GM12878 (cell line): Measurements from ENCODE around the gene GPC6. TPM values are rescaled to one million over a fixed set of nuclear protein-coding genes. Genes with fewer than 3 reads are reported as not detected.

Experiments used
- ATAC-seq: fragments of 200-7000 bp; cut with Tn5 transposase; 3 replicates; pipeline ENCODE4 v1.9.1; 2020; ENCODE audit warnings: mild to moderate bottlenecking, moderate library complexity
- BruUV-seq: library from RNA; stranded (reverse); fragments of 400-500 nt; replicated peaks from 2 replicates; lab custom pipeline; 2021; lab: Mats Ljungman, UMichigan
- CTCF ChIA-PET: fragments of 300-600 bp; sonication (Branson Sonifier 250); formaldehyde crosslinking; extraction: SDS; loops from one replicate; lab custom pipeline; 2021; ENCODE audit warnings: inconsistent platforms; lab: Yijun Ruan, JAX
- POLR2A ChIA-PET: fragments of 350-600 bp; formaldehyde crosslinking; extraction: SDS; loops from one replicate; lab custom pipeline; 2021; ENCODE audit warnings: inconsistent platforms; lab: Charles Lee
- RAD21 ChIA-PET: fragments of 300-600 bp; sonication (Branson Sonifier 250); formaldehyde crosslinking; loops from one replicate; lab custom pipeline; 2023; ENCODE audit warnings: antibody characterized with exemption; ENCODE audit not compliant: unreplicated experiment; lab: Charles Lee
- SMC1A ChIA-PET: fragments of 300-600 bp; sonication (Branson Sonifier 250); formaldehyde crosslinking; loops from one replicate; lab custom pipeline; 2023; ENCODE audit not compliant: unreplicated experiment, uncharacterized antibody; lab: Charles Lee
- DNase-seq: peaks from one replicate; pipeline ENCODE4 v3.0.0-alpha.2; 2011; ENCODE audit warnings: low read depth, low spot score
- FAIRE-seq: peaks from 3 replicates; lab custom pipeline; 2011; peaks lifted over from hg19 to GRCh38; lab: Jason Lieb, UNC
- H2AFZ ChIP-seq: 2 replicates; pipeline ENCODE4 v1.6.0; 2011; ENCODE audit warnings: low read depth, low read length, control low read depth; ENCODE audit not compliant: control insufficient read depth
- H3K27ac ChIP-seq: 2 replicates; pipeline ENCODE4 v1.5.1; 2011; ENCODE audit warnings: control low read depth; ENCODE audit not compliant: control insufficient read depth, insufficient read depth
- H3K27me3 ChIP-seq, 2 experiments: replicated peaks in 1 of 2; 2 replicates each; pipeline versions ENCODE4 v1.6.0 to v1.6.1; 2011; ENCODE audit warnings: low read length in 1 of 2; ENCODE audit not compliant: control insufficient read depth in 2 of 2, insufficient read depth in 2 of 2
- H3K36me3 ChIP-seq, 2 experiments: 2 replicates each; pipeline ENCODE4 v1.5.1; 2011; ENCODE audit warnings: low read length in 1 of 2; ENCODE audit not compliant: control insufficient read depth in 2 of 2, insufficient read depth in 2 of 2
- H3K4me1 ChIP-seq: 2 replicates; pipeline ENCODE4 v1.6.1; 2011; ENCODE audit warnings: mild to moderate bottlenecking, low read length, moderate library complexity, mixed read lengths; ENCODE audit not compliant: control insufficient read depth, insufficient read depth
- H3K4me2 ChIP-seq: 2 replicates; pipeline ENCODE4 v1.6.0; 2011; ENCODE audit warnings: control low read depth; ENCODE audit not compliant: control insufficient read depth, insufficient read depth
- H3K4me3 ChIP-seq: fragments of 200-600 bp; sonication (generic); 2 replicates; pipeline ENCODE4 v1.5.1; 2016
- H3K79me2 ChIP-seq: 2 replicates; pipeline ENCODE4 v1.6.0; 2011; ENCODE audit warnings: low read length; ENCODE audit not compliant: control insufficient read depth, insufficient read depth
- H3K9ac ChIP-seq: 2 replicates; pipeline ENCODE4 v1.8.0; 2011; ENCODE audit warnings: low read length, control low read depth, mixed read lengths; ENCODE audit not compliant: control insufficient read depth, insufficient read depth
- H3K9me3 ChIP-seq: replicated peaks from 3 replicates; pipeline ENCODE4 v1.5.1; 2011; ENCODE audit warnings: mild to moderate bottlenecking, low read length; ENCODE audit not compliant: control insufficient read depth, insufficient read depth
- H4K20me1 ChIP-seq: 2 replicates; pipeline ENCODE4 v1.6.0; 2011; ENCODE audit not compliant: control insufficient read depth, insufficient read depth
- BHLHE40 ChIP-seq, 2 experiments: fragments of 450-650 bp in 1 of 2; IDR thresholded peaks; 2 replicates each; pipeline ENCODE4 v1.6.1; 2011 to 2017; ENCODE audit warnings: low read depth in 2 of 2, borderline replicate concordance in 1 of 2, improper control_type of control experiment in 1 of 2, low read length in 1 of 2, mild to moderate bottlenecking in 1 of 2
- GATAD2B ChIP-seq: fragments of 450-650 bp; conservative IDR thresholded peaks from 2 replicates; pipeline ENCODE4 v1.6.1; 2017; ENCODE audit warnings: low read depth, mild to moderate bottlenecking, moderate library complexity
- NBN ChIP-seq: fragments of 450-650 bp; IDR thresholded peaks from 2 replicates; pipeline ENCODE4 v1.6.1; 2016
- RELA ChIP-seq: fragments of 450-650 bp; IDR thresholded peaks from 2 replicates; pipeline ENCODE4 v1.8.0; 2014; ENCODE audit warnings: borderline replicate concordance; ENCODE audit not compliant: partially characterized antibody
- SREBF2 ChIP-seq: IDR thresholded peaks from 2 replicates; pipeline ENCODE4 v1.6.1; 2012; ENCODE audit warnings: mild to moderate bottlenecking, low read length
- STAT1 ChIP-seq: fragments of 450-650 bp; conservative IDR thresholded peaks from 2 replicates; pipeline ENCODE4 v1.6.1; 2014; ENCODE audit warnings: antibody characterized with exemption, mild to moderate bottlenecking
- STAT3 ChIP-seq: IDR thresholded peaks from 2 replicates; pipeline ENCODE4 v1.6.1; 2011; ENCODE audit warnings: low read depth, low read length, improper control_type of control experiment
- SUPT20H ChIP-seq: IDR thresholded peaks from 2 replicates; pipeline ENCODE4 v1.6.1; 2011; ENCODE audit warnings: low read depth, mild to moderate bottlenecking, low read length, moderate library complexity, borderline replicate concordance; ENCODE audit not compliant: control insufficient read depth
- WGBS: methylation state at CpG from one replicate; pipeline ENCODE4 v1.1.6; 2016; ENCODE audit warnings: low lambda C conversion rate; ENCODE audit not compliant: insufficient replicate concordance, insufficient coverage; ENCODE audit errors: missing lambda C conversion rate; 5-methylcytosine and 5-hydroxymethylcytosine counted together
- in situ Hi-C: fragments of 300-500 bp; cut with MboI; formaldehyde crosslinking; loops from 9 replicates; pipeline ENCODE4 v1.14.3; 2018; ENCODE audit warnings: mixed read lengths
- intact Hi-C: fragments of 100-400 bp; cut with micrococcal nuclease; formaldehyde crosslinking; loops from one replicate; pipeline ENCODE4 v1.14.2; 2022; ENCODE audit not compliant: unreplicated experiment
- polyA plus RNA-seq, 11 experiments: library from polyadenylated mRNA; depleted of rRNA in 4 of 11; unstranded in 6 of 11; stranded (reverse) in 5 of 11; fragments of >200 nt; fragmentation: Nextera tagmentation in 4 of 11; fragmentation: Illumina TruSeq in 1 of 11; extraction: Ambion mirVana in 4 of 11; extraction: Trizol in 1 of 11; gene quantifications; 1 replicate in 1 of 11; 2 replicates in 10 of 11; pipeline versions ENCODE4 v1.2.1 to v1.2.3, GENCODE V29; 2011 to 2016; ENCODE audit warnings: inconsistent platforms in 2 of 11, missing spikeins in 2 of 11, low read depth in 1 of 11
- total RNA-seq, 4 experiments: library from RNA; depleted of rRNA in 3 of 4; stranded (reverse); fragments of >200 nt in 3 of 4; fragmentation: Illumina TruSeq in 1 of 4; extraction: Trizol in 1 of 4; gene quantifications; 2 replicates each; pipeline versions ENCODE4 v1.2.1 to v1.2.3, GENCODE V29; 2013 to 2021
- TF ChIP-seq, protein P1 (sequence below): fragments of 450-650 bp; conservative IDR thresholded peaks from 2 replicates; pipeline ENCODE4 v1.6.1; 2017; ENCODE audit warnings: mild to moderate bottlenecking, moderate library complexity
- TF ChIP-seq, protein P2 (sequence below): fragments of 450-650 bp; formaldehyde crosslinking; IDR thresholded peaks from 2 replicates; pipeline ENCODE4 v1.4.0; 2022; ENCODE audit warnings: mild to moderate bottlenecking, moderate library complexity
- TF ChIP-seq, protein P3 (sequence below): fragments of 150-350 bp; IDR thresholded peaks from 2 replicates; pipeline ENCODE4 v1.6.1; 2014; ENCODE audit warnings: mild to moderate bottlenecking, low read depth, low read length

GPC6 gene
- total and polyA plus RNA-seq, 10 of the 15 experiments (the other 5 are each of a cell fraction or from before 2014, with no cell fraction given): 0.03 to 0.04 (median 0.03) TPM; not detected in 7

DNA sequence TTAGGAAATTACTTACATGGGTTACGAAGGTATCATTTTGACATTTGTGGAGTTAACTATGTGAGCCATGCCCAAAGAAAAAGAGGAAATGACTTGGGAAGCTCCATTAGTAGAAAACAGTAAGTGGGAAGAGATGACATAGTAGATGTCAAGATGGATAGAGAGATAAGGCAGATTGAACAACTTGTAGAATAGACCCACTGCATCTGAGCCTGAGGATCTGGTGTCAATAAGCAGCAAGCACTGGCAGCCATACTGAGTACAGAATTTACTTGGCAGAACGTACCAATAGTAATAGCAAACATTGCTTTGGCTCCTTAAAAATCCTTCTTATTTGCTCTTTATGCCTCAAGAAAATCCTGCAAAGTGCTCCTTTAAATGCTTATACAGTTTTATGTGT lies 203.8 kb downstream of the GPC6 start (continued):
- TF ChIP-seq, protein P1, sequence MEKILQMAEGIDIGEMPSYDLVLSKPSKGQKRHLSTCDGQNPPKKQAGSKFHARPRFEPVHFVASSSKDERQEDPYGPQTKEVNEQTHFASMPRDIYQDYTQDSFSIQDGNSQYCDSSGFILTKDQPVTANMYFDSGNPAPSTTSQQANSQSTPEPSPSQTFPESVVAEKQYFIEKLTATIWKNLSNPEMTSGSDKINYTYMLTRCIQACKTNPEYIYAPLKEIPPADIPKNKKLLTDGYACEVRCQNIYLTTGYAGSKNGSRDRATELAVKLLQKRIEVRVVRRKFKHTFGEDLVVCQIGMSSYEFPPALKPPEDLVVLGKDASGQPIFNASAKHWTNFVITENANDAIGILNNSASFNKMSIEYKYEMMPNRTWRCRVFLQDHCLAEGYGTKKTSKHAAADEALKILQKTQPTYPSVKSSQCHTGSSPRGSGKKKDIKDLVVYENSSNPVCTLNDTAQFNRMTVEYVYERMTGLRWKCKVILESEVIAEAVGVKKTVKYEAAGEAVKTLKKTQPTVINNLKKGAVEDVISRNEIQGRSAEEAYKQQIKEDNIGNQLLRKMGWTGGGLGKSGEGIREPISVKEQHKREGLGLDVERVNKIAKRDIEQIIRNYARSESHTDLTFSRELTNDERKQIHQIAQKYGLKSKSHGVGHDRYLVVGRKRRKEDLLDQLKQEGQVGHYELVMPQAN: no peak
- TF ChIP-seq SREBF2 (no peak), STAT1 (no peak)

DNA sequence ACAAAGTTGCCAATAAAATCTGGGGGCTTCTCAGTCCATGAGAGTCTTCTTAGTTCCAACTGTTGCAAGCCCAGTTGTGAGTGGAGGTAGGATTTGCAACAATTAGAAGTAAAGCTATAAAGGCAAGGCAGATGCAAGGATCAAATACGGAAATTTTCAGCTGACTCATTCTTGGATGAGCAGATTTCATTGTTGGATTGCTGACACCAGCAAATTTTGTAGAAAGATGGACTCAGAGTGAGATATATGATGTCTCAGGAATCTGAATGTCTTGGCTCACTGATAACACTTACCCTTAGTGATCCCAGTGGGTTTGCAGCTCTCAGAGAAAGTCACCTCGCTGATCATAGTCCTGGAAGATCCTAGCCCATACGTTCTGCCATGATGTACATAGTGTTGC lies 209.0 kb downstream of the GPC6 start:
- CTCF ChIA-PET: no interaction called here
- TF ChIP-seq BHLHE40 (IDR thresholded peaks at IDR 0.05; ENCODE audit: borderline replicate concordance in 1 of 2, low read depth in 2 of 2, low read length in 1 of 2) (no peak), NBN (no peak), STAT3 (no peak), RELA (no peak), SUPT20H (no peak), GATAD2B (no peak)
- TF ChIP-seq, protein P2, sequence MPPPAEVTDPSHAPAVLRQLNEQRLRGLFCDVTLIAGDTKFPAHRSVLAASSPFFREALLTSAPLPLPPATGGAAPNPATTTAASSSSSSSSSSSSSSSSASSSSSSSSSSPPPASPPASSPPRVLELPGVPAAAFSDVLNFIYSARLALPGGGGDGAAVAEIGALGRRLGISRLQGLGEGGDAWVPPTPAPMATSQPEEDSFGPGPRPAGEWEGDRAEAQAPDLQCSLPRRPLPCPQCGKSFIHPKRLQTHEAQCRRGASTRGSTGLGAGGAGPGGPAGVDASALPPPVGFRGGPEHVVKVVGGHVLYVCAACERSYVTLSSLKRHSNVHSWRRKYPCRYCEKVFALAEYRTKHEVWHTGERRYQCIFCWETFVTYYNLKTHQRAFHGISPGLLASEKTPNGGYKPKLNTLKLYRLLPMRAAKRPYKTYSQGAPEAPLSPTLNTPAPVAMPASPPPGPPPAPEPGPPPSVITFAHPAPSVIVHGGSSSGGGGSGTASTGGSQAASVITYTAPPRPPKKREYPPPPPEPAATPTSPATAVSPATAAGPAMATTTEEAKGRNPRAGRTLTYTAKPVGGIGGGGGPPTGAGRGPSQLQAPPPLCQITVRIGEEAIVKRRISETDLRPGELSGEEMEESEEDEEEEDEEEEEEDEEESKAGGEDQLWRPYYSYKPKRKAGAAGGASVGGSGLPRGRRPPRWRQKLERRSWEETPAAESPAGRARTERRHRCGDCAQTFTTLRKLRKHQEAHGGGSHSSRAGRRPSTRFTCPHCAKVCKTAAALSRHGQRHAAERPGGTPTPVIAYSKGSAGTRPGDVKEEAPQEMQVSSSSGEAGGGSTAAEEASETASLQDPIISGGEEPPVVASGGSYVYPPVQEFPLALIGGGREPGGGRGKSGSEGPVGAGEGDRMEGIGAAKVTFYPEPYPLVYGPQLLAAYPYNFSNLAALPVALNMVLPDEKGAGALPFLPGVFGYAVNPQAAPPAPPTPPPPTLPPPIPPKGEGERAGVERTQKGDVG: no peak
- TF ChIP-seq, protein P3, sequence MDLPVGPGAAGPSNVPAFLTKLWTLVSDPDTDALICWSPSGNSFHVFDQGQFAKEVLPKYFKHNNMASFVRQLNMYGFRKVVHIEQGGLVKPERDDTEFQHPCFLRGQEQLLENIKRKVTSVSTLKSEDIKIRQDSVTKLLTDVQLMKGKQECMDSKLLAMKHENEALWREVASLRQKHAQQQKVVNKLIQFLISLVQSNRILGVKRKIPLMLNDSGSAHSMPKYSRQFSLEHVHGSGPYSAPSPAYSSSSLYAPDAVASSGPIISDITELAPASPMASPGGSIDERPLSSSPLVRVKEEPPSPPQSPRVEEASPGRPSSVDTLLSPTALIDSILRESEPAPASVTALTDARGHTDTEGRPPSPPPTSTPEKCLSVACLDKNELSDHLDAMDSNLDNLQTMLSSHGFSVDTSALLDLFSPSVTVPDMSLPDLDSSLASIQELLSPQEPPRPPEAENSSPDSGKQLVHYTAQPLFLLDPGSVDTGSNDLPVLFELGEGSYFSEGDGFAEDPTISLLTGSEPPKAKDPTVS: no peak
- BruUV-seq: no TSS peak
- RAD21 ChIA-PET: no interaction called here
- H3K4me1 ChIP-seq: no peaks in the 10 kb centered on the region
- H3K79me2 ChIP-seq: no peaks in the 10 kb centered on the region
- no peaks in the 10 kb centered on the region for H4K20me1 ChIP-seq
- POLR2A ChIA-PET: no interaction called here
- no peak overlapping the region for H3K27ac ChIP-seq
- SMC1A ChIA-PET: no interaction called here
- intact Hi-C loops: no loop called here
- H3K9me3 ChIP-seq: no peaks in the 10 kb centered on the region
- DNase-seq (no peak), FAIRE-seq (no peak), ATAC-seq (no peak)
- H3K4me2 ChIP-seq: no peak overlapping the region
- in situ Hi-C loops: no loop called here
- no peaks in the 10 kb centered on the region for H3K36me3 ChIP-seq
- H3K4me3 ChIP-seq: no peak overlapping the region
- no peak overlapping the region for H2AFZ ChIP-seq
- 0% methylated on average over 3 of the region's 3 CpGs for WGBS
- no peaks in the 10 kb centered on the region for H3K27me3 ChIP-seq
- H3K9ac ChIP-seq: no peak overlapping the region
